D721Med (cell line): ENCODE data around the gene PLEKHM3.

ENCODE experiments used
- DNase-seq: peaks from one replicate; pipeline ENCODE4 v3.0.0; 2011; ENCODE audit warnings: low spot score; ENCODE audit not compliant: insufficient read length
- FAIRE-seq: peaks from 2 replicates; lab custom pipeline; 2011; peaks lifted over from hg19 to GRCh38; lab: Jason Lieb, UNC
- TF ChIP-seq, protein P1 (sequence below): IDR thresholded peaks from 2 replicates; pipeline ENCODE4 v1.5.1; 2012; ENCODE audit warnings: mild to moderate bottlenecking, control low read depth; ENCODE audit not compliant: insufficient read depth; ENCODE audit errors: missing control alignments

Gene PLEKHM3

DNA sequence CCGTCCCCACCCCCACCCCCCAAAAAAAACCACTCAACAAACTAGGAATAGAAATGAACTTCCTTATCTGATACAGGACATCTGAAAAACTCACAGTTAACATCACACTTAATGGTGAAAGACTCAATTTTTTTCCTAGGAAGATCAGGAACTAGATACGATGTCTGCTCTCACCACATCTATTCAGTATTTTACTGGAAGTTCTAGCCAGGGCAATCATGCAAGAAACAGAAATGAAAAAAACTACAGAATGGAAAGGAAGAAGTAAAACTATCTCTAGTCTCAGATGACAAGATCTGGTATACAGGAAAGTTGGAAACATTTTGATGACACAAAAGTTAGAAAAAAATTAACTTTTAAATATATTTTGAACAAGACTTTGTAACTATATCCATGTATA is 141.2 kb downstream of the PLEKHM3 start:
- TF ChIP-seq, protein P1, sequence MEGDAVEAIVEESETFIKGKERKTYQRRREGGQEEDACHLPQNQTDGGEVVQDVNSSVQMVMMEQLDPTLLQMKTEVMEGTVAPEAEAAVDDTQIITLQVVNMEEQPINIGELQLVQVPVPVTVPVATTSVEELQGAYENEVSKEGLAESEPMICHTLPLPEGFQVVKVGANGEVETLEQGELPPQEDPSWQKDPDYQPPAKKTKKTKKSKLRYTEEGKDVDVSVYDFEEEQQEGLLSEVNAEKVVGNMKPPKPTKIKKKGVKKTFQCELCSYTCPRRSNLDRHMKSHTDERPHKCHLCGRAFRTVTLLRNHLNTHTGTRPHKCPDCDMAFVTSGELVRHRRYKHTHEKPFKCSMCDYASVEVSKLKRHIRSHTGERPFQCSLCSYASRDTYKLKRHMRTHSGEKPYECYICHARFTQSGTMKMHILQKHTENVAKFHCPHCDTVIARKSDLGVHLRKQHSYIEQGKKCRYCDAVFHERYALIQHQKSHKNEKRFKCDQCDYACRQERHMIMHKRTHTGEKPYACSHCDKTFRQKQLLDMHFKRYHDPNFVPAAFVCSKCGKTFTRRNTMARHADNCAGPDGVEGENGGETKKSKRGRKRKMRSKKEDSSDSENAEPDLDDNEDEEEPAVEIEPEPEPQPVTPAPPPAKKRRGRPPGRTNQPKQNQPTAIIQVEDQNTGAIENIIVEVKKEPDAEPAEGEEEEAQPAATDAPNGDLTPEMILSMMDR, result no peak
- no peak for FAIRE-seq
- DNase-seq, result no peak

DNA sequence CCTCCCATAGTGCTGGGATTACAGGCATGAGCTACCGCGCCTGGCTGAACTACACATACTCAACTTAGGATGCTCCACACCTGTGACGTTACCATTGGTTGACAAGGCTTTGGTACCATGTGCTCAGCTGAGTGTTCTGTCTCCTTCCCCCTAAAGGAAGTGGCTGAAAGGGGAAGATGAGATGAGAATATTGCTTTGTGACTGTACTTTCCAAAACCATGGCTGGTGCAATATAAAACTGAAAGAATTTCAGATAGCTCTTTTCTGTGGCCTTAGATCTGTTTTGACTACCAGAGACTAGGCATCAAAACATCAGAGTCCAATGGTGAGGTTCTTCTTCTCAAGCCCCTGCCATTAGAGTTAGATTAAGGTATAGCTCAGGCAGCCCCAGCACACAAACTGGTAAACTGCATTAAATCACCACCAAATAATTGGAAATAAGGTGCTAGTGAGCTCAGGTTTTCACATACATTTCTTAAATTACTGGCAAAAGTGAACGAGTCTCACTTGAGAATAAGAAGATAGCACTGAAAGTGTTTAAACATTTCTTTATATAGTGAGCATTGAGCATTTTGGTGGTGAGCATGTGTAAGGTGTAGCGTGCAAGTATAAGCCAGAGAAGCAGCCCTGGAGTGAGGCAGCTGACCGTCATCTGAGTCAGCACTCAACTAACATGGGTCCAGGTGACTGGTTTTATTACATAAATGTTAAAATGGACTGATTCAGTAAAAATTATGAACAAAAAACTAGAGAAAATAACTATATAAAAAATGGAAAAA is 142.1 kb downstream of the PLEKHM3 start:
- FAIRE-seq, result no peak
- TF ChIP-seq, protein P1, result no peak
- DNase-seq, result no peak

DNA sequence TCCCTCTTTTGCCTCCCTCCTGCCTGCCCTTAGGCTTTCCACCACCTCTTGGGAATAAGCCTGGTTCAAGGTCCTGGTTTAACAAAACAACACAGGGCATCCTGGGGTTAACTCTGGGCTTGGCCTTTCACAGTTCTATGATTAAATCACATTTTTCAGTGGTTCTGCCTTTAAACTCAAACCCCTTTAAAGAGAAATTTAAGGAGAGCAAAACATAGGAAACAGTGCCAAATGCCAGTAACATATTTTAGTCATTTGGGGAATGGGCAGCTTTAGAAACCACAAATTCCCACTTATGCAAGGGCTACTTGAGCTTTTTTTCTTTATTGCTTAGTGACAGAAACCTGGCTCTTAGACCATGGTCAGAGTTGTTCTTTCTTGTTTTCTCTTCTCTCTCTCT is 143.4 kb downstream of the PLEKHM3 start:
- DNase-seq (no peak), FAIRE-seq (no peak)
- TF ChIP-seq, protein P1, result no peak

DNA sequence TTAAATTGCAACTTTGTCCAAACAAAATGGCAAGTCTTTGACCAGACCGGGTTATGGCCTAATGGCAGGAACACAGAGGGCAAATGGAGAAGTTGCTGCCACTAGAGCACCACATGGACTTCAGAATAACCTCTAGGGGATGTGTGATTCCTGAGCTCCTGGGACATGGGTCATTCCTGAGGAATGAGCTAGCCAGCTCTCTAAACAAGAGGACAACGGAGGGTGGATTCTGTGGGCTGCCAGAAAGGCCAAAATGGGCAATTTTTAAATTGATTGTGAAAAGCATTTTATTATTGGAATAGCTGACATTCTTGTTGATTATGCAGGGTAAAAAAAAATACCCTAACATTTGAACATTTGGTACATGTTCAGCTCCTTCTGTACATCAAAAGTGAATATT is 145.8 kb downstream of the PLEKHM3 start:
- TF ChIP-seq, protein P1, result no peak
- no peak for DNase-seq
- no peak for FAIRE-seq

DNA sequence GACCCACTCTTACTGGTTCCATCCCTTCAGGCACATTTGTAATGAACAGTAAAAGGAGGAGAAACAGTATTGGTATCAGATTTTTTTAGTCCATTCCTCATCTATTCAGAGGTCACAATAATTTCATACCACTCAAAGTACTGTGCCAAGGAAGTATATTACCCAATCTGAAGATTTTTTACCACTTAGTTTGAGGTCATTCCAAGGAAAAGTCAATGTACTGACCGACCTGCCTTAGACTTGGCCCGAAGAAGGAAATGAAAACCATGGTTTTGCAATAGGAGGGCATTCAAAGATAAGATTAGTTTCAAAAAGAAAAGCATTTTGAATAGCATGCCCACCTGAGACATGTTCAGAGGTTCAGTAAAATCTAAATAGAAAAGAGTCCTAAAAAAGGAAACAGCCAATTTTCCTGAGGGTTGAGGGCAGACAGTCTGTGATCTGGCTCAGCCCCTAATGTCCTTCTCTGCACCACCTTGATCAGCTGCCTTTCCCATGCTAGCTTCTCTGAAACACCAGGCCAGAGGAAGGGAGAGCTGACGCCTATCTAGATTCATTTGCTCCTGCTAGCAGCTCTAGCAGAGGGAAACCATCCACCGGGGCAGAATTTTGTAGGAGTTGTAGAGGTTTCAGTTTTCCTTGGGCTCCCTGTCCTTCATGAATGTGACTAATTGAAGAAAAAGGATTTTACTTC is 148.3 kb downstream of the PLEKHM3 start:
- TF ChIP-seq, protein P1, result no peak
- no peak for FAIRE-seq
- no peak for DNase-seq

DNA sequence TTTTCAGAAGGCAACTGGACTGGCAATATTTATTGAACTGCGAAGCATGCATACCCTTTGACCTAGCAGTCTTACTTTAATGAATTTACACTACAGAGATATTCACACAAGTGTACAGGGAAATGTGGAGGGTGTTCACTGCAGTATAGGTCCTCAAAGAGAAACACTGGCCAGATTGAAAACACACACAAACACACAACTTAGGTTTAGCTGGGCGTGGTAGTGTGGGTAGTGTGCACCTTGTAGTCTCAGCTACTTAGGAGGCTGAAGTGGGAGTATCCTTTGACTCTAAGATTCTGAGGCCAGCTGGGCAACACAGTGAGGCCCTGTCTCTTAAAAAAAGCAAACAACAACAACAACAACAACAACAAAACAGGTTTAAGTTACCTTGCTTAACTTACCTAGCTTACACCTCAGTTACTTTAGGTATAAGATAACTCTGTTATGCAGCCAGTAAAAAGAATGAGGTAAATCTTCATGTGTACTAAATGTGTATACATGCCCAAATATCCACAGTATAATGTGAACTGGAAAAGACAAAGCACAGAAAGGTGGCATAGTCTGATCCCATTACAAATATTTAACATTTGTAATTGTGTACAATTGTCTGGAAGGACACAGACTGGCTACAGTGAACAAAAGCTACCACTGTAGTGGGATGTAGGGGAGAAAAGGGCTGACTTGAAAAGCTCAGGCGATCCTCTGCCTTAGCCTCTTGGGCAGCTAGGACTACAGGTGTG is 149.7 kb downstream of the PLEKHM3 start:
- FAIRE-seq, result peak; percentile 46
- DNase-seq, result no peak
- TF ChIP-seq, protein P1, result no peak
